ENCODE results near the gene ZSCAN32.

Gene ZSCAN32

GRCh38 chr16:3358871-3359270, 41.9 kb downstream of the ZSCAN32 start:
- H3K4me3 ChIP-seq (ENCODE audit: low read depth, low read length), result no peak overlapping the region
- DNase-seq (ENCODE audit: low read depth), result no peak
- no peak for TF ChIP-seq CTCF (conservative IDR thresholded peaks at IDR 0.05; ENCODE audit: low read depth, low read length)

GRCh38 chr16:3356118-3356517, 44.7 kb downstream of the ZSCAN32 start:
- no peak for DNase-seq (ENCODE audit: low read depth)
- H3K4me3 ChIP-seq (ENCODE audit: low read depth, low read length), result no peak overlapping the region
- no peak for TF ChIP-seq CTCF (conservative IDR thresholded peaks at IDR 0.05; ENCODE audit: low read depth, low read length)

GRCh38 chr16:3355589-3355988, 45.2 kb downstream of the ZSCAN32 start, which contains the start of gene OR2C1:
Gene OR2C1, plus strand, starts transcription at chr16:3355889. Its CDS starts 52 bp downstream, at chr16:3355941.
- DNase-seq (ENCODE audit: low read depth), result no peak
- H3K4me3 ChIP-seq (ENCODE audit: low read depth, low read length), result no peak within 1 kb of the TSS
- no peak for TF ChIP-seq CTCF (conservative IDR thresholded peaks at IDR 0.05; ENCODE audit: low read depth, low read length)

- TF ChIP-seq CTCF (conservative IDR thresholded peaks at IDR 0.05; ENCODE audit: low read depth, low read length), result no peak
- no peak for DNase-seq (ENCODE audit: low read depth)
- no peak overlapping the region for H3K4me3 ChIP-seq (ENCODE audit: low read depth, low read length)
Measured at GRCh38 chr16:3349175-3349574, 51.6 kb downstream of the ZSCAN32 start.

GRCh38 chr16:3348547-3349167, 52.1 kb downstream of the ZSCAN32 start:
- TF ChIP-seq CTCF (conservative IDR thresholded peaks at IDR 0.05; ENCODE audit: low read depth, low read length), result no peak
- DNase-seq (ENCODE audit: low read depth), result no peak
- no peak overlapping the region for H3K4me3 ChIP-seq (ENCODE audit: low read depth, low read length)

- TF ChIP-seq CTCF (conservative IDR thresholded peaks at IDR 0.05; ENCODE audit: low read depth, low read length), result no peak
- no peak overlapping the region for H3K4me3 ChIP-seq (ENCODE audit: low read depth, low read length)
- no peak for DNase-seq (ENCODE audit: low read depth)
Measured at GRCh38 chr16:3347586-3347985, 53.2 kb downstream of the ZSCAN32 start.

- TF ChIP-seq CTCF (conservative IDR thresholded peaks at IDR 0.05; ENCODE audit: low read depth, low read length), result no peak
- no peak for DNase-seq (ENCODE audit: low read depth)
Measured at GRCh38 chr16:3346041-3346440, 54.8 kb downstream of the ZSCAN32 start.

More at GRCh38 chr16:3346041-3346440, 54.8 kb downstream of the ZSCAN32 start:
- no peak overlapping the region for H3K4me3 ChIP-seq (ENCODE audit: low read depth, low read length)

Measured in choroid plexus epithelial cell (primary cell).